GM21526 (cell line): ENCODE results near the gene DYRK4.
"Not testable (repeated sequence)": the region's sequence is repeated elsewhere in the genome, so short reads cannot be mapped to it uniquely, and the experiment has no call there.

ENCODE experiments used
- ATAC-seq: cut with Tn5 transposase; IDR thresholded peaks from one replicate; pipeline ENCODE4 v1.9.1; 2021; ENCODE audit warnings: moderate library complexity; ENCODE audit not compliant: unreplicated experiment, low FRiP score

The DYRK4 gene, protein sequence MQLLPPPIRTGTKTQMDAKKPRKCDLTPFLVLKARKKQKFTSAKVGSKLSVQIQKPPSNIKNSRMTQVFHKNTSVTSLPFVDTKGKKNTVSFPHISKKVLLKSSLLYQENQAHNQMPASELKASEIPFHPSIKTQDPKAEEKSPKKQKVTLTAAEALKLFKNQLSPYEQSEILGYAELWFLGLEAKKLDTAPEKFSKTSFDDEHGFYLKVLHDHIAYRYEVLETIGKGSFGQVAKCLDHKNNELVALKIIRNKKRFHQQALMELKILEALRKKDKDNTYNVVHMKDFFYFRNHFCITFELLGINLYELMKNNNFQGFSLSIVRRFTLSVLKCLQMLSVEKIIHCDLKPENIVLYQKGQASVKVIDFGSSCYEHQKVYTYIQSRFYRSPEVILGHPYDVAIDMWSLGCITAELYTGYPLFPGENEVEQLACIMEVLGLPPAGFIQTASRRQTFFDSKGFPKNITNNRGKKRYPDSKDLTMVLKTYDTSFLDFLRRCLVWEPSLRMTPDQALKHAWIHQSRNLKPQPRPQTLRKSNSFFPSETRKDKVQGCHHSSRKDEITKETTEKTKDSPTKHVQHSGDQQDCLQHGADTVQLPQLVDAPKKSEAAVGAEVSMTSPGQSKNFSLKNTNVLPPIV

DNA sequence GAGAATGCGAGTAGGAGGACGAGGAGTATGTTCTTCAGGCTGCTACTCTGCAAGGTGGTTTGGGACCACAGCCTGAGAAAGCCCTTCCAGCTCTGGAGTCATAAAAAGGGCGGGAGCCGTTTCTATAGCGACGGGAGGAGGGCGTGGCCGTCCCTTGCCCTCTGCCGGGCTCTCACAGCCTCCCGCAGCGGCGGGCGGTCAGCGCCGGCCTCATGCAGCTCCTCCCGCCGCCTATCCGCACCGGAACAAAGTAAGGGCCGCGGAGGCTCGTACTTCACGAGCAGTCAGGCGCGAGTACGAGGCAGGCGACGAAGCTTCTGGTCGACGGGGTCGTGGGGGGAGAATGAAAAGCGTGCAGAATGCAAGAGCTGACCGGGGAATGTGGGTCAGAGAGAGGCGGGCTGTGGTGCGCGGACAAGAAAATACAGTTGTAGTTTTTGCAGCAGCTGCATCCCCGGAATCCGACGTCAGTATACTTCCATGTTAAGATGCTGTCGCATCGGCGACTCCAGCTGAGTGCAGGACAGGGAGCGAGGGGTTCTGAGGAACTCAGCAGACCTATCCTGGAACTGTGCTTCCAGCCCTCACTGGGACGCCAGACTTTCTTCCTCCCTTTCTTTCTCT, at the start of gene DYRK4:
TSS of gene DYRK4 (plus strand) at position 175 of the 624 bp plus-strand sequence. CDS start at position 213, 38 bp downstream.
- no peak for ATAC-seq

DNA sequence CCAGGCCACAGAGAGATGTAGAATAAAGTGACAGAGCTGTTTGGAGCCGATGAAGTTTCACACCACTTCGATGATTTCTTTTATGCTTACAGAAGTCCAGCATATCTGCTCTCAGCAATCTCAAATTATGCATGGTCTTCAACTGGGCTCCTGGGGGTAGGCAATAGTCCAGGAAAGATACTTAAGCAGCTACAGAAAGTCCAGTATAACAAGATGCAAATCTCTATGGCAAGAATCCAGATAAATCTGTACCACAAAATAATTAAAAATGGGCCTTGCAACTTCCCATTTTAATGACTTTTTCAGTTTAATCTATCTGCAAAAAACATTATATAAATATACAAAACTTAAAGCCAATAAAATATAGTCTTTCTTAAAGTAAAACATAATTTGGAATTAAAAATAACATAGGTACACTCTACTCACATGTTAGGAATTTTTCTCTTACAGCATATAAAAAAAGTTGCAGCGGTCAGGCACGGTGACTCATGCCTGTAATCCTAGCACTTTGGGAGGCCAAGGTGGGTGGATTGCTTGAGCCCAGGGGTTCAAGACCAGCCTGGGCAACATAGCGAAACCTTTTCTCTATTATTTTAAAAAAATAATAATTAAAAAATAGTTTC, 43.8 kb upstream of the DYRK4 start:
- no peak for ATAC-seq

DNA sequence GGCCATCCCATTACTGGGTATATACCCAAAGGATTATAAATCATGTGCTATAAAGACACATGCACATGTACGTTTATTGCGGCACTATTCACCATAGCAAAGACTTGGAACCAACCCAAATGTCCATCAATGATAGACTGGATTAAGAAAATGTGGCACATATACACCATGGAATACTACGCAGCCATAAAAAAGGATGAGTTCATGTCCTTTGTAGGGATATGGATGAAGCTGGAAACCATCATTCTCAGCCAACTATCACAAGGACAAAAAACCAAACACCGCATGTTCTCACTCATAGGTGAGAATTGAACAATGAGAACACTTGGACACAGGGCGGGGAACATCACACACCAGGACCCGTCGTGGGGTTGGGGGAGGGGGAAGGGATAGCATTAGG, 38.6 kb upstream of the DYRK4 start:
- not testable (repeated sequence) for ATAC-seq

DNA sequence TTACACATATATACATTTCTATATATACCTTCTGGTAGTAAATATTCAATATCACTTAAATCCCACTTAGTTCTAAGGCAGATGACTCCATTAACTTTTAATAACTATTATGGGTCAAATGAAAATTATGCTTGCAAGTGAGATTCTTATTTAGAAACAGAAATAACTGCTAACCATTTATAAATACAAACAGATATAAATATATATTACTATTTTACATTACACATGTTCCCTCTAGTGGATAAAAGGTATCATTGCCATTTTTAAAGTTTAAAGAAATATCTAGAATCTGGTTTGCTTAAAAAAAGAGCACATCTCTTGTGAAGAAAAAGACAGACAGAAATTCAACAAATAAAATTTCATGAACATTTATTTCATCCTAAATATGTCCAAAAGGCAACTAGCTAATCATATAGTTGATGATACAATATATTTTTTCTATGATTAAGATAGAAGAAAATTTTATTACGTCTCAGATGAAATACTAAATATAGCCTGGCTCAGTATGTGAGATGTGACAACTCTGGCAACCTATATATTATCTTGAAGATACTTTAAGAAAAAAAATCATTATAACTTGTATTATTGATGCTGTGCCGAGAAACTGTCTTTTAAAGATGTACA, 35.0 kb upstream of the DYRK4 start:
- ATAC-seq = no peak

DNA sequence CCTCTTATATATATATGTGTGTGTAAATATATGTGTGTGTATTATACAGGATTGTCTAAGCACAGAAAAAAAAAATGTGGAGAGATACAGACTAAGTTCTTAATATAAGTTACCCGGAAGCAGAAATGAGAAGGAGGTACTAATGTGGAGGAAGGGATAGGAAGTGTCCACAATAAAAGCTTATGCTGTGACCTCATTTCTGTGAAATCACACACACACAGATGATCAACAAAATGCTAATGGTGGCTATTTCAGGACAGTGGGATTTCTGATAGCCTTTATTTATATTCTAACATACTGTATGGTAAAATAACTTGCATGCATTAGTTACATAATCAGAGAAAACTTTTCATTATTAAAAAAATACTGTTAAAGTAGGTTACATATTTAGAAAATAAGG, 31.8 kb upstream of the DYRK4 start:
- no peak for ATAC-seq

DNA sequence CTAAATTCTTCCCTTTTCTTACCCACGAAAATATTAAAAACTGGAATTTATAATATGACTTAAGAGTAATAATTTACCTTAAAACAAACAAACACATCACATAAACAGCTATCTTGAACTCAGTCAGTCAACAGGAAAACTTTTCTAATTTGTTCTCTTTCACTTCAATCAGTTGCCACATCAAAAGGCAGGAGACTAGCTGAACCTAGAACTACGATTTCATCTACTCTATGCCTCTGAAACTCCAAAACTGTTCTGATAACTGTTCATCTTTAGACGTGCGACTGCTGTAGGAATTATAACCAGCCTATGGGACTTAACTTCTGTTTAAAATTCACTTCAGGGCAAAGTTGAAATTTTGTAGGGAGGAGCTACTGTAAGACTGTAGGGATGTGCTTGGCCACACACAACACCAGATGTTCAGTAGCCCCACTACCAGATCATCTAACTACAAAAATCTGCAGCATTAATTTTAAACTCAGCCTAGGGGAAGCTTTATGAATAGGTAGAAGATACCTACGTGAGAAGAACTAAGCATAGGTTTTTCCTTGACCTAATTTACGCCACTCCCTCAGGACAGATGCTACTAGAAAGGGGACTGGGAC, 30.9 kb upstream of the DYRK4 start:
- no peak for ATAC-seq

DNA sequence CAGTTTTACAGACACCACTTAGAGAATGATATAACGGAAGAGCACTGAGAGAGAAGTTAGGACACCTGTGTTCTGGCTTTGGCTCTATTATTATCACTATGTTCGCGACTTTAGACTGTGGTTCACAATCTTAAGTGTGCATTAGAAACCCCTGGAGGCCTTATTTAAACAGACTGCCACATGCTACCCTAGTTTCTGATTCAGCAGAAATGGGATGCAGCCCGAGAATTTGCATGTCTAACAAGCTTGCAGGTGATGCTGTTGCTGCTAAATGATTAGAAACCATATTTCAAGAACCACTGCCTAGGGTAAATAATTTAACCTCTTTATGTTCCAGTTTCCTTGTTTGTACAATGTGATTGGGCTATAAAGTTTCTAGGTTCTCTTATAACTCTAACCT, 26.9 kb upstream of the DYRK4 start:
- no peak for ATAC-seq

DNA sequence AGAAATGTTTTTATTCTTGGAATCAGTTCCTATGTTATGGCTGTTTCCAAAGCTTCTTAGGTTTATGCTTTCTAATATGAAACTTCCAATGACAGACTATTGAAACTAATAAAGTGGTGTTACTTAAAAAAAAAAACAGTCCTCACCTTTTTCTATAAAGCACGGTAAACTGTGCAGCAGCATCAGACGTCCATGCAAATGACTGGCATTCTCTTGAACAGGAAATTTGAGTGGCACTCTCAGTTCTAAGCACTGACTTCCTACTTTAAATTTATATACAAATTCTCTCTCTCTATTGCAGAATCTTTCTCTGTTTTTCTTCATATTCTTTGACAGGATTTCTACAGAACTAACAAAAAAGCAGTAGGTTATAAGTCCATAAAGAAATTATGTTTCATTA, 26.1 kb upstream of the DYRK4 start:
- no peak for ATAC-seq

DNA sequence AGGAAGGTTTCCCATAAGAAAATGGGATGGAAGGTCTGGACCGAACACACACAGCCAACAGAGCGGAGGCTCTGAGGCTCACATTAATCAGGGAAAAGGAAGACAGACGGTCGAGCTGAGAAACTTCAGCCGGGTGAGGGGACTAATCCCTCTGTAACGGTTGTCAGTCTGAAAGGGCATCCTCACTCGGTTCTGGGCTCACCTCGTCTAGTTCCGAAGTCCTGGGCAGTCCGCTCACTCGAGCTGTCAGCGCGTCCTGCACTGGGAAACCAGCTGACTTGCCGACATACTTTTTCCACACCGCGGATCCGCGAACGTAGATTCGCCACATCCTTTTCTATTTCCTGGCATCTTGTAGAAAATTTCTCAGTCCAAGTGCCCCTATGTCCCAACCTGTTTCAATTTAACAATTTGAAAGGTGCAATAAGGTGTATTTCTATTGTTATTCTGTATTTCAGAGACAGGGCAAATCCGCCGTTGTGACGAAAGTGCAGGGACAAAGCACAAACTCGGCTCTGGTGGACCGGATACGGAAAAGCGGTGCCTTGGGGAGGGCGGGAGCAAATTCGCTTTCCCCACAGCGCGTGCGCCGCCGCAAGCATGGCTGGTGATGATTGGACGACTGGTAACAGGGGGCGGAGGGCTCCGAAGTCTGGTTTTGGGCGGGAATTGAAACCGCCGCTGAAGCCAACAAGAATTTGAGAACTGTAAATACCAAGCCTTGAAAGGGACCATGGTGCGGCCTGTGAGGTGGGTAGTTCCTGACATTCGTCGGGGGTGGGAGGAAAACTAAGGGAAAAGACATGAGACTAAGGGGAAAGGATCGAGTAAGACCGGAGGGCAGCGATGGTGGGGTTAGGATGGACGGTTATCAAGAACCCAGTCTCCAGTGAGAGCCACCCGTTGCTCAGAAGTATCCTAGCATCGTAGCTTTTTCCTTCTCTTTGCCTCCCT, 23.5 kb upstream of the DYRK4 start, which contains the start of gene RAD51AP1:
TSS of gene RAD51AP1 (plus strand) at position 684 of the 954 bp plus-strand sequence. CDS start at position 734, 50 bp downstream.
- ATAC-seq = peak; percentile 74

DNA sequence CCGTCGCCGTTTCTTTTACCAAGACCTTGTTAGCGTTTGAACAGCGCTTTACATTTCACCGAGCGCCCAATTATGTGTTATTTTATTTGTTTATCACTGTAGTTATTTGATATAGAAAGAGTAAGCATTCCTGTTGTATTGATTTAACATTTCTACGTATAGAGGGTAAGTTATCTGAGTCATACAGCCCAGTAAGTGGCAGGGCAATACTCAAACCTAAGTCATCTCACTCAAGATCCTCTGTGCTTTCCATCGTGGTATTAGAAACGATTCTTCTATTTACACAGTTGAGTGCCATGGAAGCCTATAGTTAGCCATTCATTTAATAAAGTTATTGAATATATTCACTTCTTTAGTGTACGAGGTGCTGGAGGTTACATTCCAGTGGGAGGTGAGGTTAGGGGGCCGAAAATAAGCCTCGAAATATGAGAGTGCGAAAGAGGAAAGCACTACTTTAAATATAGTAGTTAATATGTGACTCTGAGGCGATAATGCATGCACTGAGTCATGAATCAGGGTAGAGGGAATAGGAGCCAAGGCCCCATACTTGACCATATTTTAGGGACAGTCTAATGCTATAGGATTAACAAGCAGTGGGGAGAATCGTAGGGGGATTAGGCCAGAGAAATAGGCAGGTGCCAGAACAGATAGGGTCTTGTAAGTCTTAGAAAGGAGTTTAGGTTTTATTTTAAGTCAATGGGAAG, 22.7 kb upstream of the DYRK4 start:
- no peak for ATAC-seq

DNA sequence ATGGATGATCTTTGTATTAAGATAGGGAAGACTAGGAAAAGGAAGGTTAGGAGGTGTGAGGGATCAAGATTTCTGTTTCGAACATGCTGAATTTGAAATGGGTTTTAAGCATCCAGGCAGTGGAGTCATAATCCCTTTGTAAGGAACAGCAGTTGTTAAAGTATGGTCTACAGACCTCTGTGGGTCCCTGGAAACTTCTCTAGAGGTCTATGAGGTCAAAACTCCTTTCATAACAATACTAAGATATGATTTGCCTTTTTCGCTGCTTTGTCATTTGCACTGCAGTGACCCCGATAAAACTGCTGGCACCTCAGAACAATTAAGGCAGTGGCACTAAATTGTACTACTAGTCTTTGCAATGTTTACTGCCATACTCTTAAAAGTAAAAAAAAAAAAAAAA, 21.8 kb upstream of the DYRK4 start:
- ATAC-seq = no peak

DNA sequence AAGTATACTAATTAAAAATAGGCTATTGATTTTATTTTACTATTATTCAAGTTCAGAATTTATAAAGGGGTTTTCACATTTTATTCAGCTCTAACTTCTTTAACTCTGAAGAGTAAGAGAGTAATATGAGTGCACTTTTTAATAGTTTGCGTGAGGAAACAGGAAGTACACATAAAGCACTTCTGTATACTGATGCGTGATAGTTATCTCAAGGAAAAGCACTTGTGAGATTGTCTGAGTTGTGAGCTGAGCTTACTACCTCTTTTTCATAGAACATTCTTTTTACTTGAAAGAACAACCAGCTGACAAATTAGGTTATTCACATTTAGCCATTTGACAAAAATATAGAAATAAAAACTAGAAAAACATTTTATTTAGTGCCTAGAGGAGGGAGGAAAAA, 21.4 kb upstream of the DYRK4 start:
- ATAC-seq = no peak

DNA sequence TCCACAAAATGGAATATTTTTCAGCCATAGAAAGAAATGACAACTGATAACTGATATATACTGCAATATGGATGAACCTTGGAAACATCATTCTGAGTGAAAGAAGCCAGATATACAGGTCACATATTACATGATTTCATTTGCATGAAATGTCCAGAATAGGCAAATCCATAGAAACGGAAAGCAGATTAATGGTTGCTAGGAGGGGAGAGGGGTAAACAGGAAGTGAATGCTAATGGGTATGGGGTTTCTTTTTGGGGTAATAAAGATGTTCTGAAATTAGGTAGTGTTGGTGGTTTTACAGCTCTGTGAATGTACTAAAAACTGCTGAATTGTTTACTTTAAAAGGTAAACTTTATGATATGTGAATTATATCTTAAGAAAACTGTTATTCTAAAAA, 16.8 kb upstream of the DYRK4 start:
- ATAC-seq = no peak

DNA sequence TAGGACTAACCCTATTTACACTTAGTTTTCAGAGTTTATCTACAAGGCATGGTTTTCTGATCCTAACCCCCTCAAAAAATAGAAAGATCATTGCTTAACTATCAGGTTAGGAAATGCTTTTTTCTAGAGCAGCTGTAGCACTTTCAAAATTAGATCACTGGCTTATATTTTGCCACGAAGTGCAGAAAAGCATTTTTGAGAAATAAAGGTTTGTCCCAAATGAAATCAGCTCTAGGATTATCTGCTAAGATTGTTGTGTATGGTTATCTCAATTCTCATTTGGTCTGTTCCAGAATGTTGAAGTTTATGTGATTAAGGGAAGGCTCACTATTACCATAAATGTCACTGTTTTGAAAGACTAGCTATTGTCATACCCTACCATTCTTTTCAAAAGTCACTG, 9.8 kb upstream of the DYRK4 start:
- ATAC-seq = no peak

DNA sequence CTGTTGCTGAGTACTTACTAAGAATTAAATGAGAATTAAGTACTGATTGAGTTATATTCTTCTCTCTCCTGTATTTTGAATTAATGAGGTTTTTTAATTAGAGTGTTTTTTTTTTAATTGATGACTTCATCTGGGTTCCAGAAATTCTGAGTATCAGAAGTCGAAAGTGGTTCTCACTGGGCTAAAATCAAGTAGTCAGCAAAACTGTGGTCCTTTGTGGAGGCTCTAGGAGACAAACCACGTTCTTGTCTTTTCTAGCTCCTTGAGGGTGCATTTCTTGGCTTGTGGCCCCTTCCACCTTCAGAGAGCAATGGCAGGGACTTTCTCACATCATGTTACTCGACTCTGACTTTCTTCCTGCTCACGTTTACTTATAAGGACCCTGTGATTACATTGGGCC, 8.1 kb upstream of the DYRK4 start:
- ATAC-seq = no peak

DNA sequence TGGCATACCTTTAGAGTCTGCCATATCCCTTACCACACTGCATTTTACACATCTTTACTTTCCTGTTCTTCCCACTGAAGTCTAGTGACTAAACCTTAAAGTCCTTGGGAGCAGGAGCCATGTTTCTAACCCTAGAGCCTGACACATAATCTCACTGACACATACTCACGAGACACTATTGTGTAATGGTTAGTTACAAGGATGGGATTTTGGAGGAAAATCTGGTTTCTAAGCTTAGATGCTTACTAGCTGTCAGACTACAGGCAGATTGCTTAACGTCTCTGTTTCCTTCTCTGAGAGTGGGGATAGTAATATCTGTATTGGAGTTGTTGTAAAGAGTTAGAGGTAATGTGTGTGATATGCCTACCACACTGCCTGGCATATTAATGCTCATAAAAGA, 6.2 kb upstream of the DYRK4 start:
- no peak for ATAC-seq

DNA sequence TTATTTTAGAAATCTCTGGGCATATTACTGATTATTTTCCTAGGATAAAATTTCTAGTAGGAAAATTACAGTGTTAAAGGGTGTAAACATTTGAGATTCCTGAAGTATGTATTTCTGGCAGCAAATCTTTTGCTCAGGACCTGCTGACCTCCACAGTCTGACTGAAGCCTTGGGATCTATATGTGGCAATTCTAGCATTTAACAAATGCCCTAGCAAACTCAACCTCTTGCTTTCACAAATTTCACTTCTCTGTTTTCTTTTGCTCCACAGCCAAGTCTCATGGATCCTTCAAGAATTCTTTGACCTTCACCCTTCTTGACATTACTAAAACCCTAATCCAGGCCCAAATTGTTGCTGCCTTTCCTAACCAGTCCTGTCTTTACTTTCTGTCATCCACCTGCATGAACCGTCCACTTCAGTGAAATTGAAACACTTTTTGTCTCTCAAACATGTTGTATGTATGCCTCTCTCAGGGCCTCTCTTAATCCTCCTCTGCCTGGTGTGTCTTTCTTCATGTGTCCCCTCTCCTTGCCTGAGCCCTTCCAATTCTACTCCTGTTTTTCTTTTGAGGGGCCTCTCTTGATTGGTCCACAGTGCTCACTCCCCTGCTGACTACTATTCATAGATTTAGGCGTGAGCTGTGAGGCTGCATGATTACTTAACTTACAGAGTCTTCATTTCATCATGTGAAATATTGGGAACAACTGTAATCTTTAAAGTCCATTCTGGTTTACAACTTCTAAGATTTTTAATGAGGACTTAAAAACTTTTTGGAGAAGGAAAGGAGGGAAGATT, 5.1 kb upstream of the DYRK4 start:
- no peak for ATAC-seq

DNA sequence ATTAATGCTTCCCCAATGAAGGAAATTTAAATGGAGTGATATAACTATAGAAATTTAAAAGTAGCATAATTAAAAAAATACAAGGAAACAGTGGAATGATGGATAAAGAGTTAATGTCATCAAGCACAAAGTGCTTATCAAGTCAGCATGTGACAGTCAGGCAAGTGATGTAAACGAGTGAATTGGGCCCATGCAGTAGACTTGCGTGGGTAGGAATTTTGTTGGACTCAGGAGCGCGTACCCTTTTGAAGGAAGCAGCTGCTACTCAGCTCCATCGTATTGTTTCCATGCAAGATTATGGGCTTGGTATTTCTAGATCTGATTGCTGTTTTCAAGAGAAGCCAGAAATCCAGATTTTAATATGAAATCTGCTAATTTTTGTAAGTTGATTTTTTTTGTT, 4.4 kb upstream of the DYRK4 start:
- ATAC-seq = no peak
